ENCODE data around the gene HSD17B1. TPM values are rescaled to one million over a fixed set of nuclear protein-coding genes. Genes with fewer than 3 reads are reported as not detected.

HSD17B1 gene
- total RNA-seq, 1 donor from 2014 or later, result 1.4 TPM

- Mint-ChIP-seq H3K27me3 (no peaks in the 10 kb centered on the region), H3K27ac (no peak overlapping the region), H3K4me1 (ENCODE audit: low read depth) (no peaks in the 10 kb centered on the region), H3K36me3 (ENCODE audit: insufficient read depth) (peaks cover 10% of the 10 kb centered on the region), H3K9me3 (ENCODE audit: low read depth) (no peaks in the 10 kb centered on the region), H3K4me3 (ENCODE audit: low read depth) (no peak overlapping the region)
- TF ChIP-seq, protein P1, sequence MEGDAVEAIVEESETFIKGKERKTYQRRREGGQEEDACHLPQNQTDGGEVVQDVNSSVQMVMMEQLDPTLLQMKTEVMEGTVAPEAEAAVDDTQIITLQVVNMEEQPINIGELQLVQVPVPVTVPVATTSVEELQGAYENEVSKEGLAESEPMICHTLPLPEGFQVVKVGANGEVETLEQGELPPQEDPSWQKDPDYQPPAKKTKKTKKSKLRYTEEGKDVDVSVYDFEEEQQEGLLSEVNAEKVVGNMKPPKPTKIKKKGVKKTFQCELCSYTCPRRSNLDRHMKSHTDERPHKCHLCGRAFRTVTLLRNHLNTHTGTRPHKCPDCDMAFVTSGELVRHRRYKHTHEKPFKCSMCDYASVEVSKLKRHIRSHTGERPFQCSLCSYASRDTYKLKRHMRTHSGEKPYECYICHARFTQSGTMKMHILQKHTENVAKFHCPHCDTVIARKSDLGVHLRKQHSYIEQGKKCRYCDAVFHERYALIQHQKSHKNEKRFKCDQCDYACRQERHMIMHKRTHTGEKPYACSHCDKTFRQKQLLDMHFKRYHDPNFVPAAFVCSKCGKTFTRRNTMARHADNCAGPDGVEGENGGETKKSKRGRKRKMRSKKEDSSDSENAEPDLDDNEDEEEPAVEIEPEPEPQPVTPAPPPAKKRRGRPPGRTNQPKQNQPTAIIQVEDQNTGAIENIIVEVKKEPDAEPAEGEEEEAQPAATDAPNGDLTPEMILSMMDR (IDR thresholded peaks at IDR 0.05; ENCODE audit: unreplicated experiment), result no peak
- DNase-seq (ENCODE audit: low spot score, unreplicated experiment), result no peak
Observed at GRCh38 chr17:42509841-42510240, 42.9 kb upstream of the HSD17B1 start.

GRCh38 chr17:42512246-42512645 lies 40.5 kb upstream of the HSD17B1 start:
- H3K36me3 Mint-ChIP-seq (ENCODE audit: insufficient read depth), result peaks cover 17% of the 10 kb centered on the region
- TF ChIP-seq, protein P1 (IDR thresholded peaks at IDR 0.05; ENCODE audit: unreplicated experiment), result no peak
- no peaks in the 10 kb centered on the region for H3K4me1 Mint-ChIP-seq (ENCODE audit: low read depth)
- no peaks in the 10 kb centered on the region for H3K9me3 Mint-ChIP-seq (ENCODE audit: low read depth)
- no peak overlapping the region for H3K4me3 Mint-ChIP-seq (ENCODE audit: low read depth)
- H3K27me3 Mint-ChIP-seq, result no peaks in the 10 kb centered on the region
- DNase-seq (ENCODE audit: low spot score, unreplicated experiment), result no peak
- peak overlapping the region; percentile 29 for H3K27ac Mint-ChIP-seq

DNA sequence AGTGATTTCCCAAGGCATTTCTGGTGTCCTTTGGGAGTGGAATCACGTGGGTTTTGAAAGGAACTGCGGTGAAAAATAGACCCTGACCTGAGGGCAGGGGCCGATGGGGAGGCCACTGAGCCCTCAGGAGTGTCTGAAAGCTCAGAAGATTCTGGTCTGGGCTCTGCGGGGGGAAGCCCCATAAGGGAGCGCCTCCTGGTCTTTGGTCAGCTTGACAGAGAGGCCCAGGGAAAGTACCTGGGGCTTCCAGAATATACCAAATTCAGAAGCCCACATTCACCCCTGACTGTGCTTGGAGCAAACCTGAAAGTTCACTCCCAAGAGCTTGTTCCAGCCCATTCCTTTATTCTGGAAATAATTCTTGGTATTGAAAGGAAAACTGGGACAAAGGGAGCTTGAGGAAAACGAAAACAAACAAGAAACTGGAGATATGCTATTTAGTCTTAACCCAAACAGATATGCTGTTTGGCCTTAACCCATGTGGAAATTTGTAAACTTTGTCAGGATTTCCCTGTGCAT lies 39.9 kb upstream of the HSD17B1 start:
- no peaks in the 10 kb centered on the region for H3K9me3 Mint-ChIP-seq (ENCODE audit: low read depth)
- peaks cover 21% of the 10 kb centered on the region for H3K36me3 Mint-ChIP-seq (ENCODE audit: insufficient read depth)
- TF ChIP-seq, protein P1 (IDR thresholded peaks at IDR 0.05; ENCODE audit: unreplicated experiment), result no peak
- H3K27ac Mint-ChIP-seq, result no peak overlapping the region
- no peak overlapping the region for H3K4me3 Mint-ChIP-seq (ENCODE audit: low read depth)
- DNase-seq (ENCODE audit: low spot score, unreplicated experiment), result no peak
- H3K27me3 Mint-ChIP-seq, result no peaks in the 10 kb centered on the region
- H3K4me1 Mint-ChIP-seq (ENCODE audit: low read depth), result no peaks in the 10 kb centered on the region

GRCh38 chr17:42513686-42514085 lies 39.0 kb upstream of the HSD17B1 start:
- TF ChIP-seq, protein P1 (IDR thresholded peaks at IDR 0.05; ENCODE audit: unreplicated experiment), result no peak
- Mint-ChIP-seq H3K4me3 (ENCODE audit: low read depth) (no peak overlapping the region), H3K9me3 (ENCODE audit: low read depth) (no peaks in the 10 kb centered on the region), H3K27me3 (no peaks in the 10 kb centered on the region), H3K36me3 (ENCODE audit: insufficient read depth) (peaks cover 18% of the 10 kb centered on the region), H3K27ac (no peak overlapping the region), H3K4me1 (ENCODE audit: low read depth) (peaks cover 2% of the 10 kb centered on the region)
- DNase-seq (ENCODE audit: low spot score, unreplicated experiment), result no peak

GRCh38 chr17:42514279-42514678 lies 38.4 kb upstream of the HSD17B1 start:
- Mint-ChIP-seq H3K27ac (no peak overlapping the region), H3K4me3 (ENCODE audit: low read depth) (no peak overlapping the region), H3K4me1 (ENCODE audit: low read depth) (peaks cover 5% of the 10 kb centered on the region), H3K36me3 (ENCODE audit: insufficient read depth) (peaks cover 18% of the 10 kb centered on the region), H3K27me3 (no peaks in the 10 kb centered on the region), H3K9me3 (ENCODE audit: low read depth) (no peaks in the 10 kb centered on the region)
- DNase-seq (ENCODE audit: low spot score, unreplicated experiment), result no peak
- TF ChIP-seq, protein P1 (IDR thresholded peaks at IDR 0.05; ENCODE audit: unreplicated experiment), result no peak
